Cardiac fibroblast (primary cell): ENCODE results near the gene TRIM67.

Source experiments
- DNase-seq, 2 donors: peaks; one replicate each; pipeline versions ENCODE4 v3.0.0 to v3.0.0-alpha.2; 2010; ENCODE audit warnings: low read depth in 2 of 2
- H3K4me3 ChIP-seq, 2 donors: replicated peaks in 1 of 2; 1 replicate in 1 of 2; 2 replicates in 1 of 2; pipeline ENCODE4 v1.5.1; 2011; ENCODE audit warnings: low read depth in 2 of 2, low read length in 2 of 2, mild to moderate bottlenecking in 2 of 2, moderate library complexity in 1 of 2
- CTCF ChIP-seq: IDR thresholded peaks from one replicate; pipeline ENCODE4 v1.5.1; 2011; ENCODE audit warnings: low read depth, mild to moderate bottlenecking, low read length, inconsistent platforms

The TRIM67 gene

GRCh38 chr1:231188072-231188471 is 26.2 kb downstream of the TRIM67 start:
- H3K4me3 ChIP-seq = no peak overlapping the region
- TF ChIP-seq CTCF = no peak
- no peak for DNase-seq

GRCh38 chr1:231188768-231189167 is 26.9 kb downstream of the TRIM67 start:
- no peak for DNase-seq
- no peak overlapping the region for H3K4me3 ChIP-seq
- TF ChIP-seq CTCF = no peak

GRCh38 chr1:231189683-231190270 is 27.9 kb downstream of the TRIM67 start:
- H3K4me3 ChIP-seq = no peak overlapping the region
- no peak for TF ChIP-seq CTCF

GRCh38 chr1:231190456-231190855 is 28.6 kb downstream of the TRIM67 start:
- no peak overlapping the region for H3K4me3 ChIP-seq
- no peak for DNase-seq
- no peak for TF ChIP-seq CTCF

More at GRCh38 chr1:231189683-231190270, 27.9 kb downstream of the TRIM67 start:
- DNase-seq = no peak

GRCh38 chr1:231192620-231193163 is 30.8 kb downstream of the TRIM67 start:
- TF ChIP-seq CTCF = no peak

GRCh38 chr1:231193710-231194340 is 32.0 kb downstream of the TRIM67 start:
- DNase-seq = no peak
- no peak overlapping the region for H3K4me3 ChIP-seq
- no peak for TF ChIP-seq CTCF

More at GRCh38 chr1:231192620-231193163, 30.8 kb downstream of the TRIM67 start:
- peak; percentile 16 to 69 for DNase-seq
- H3K4me3 ChIP-seq = no peak overlapping the region
